HAP-1 (cell line): ENCODE results near the gene HOXA1.

Source experiments
- DNase-seq, 2 experiments: peaks; one replicate each; pipeline ENCODE4 v3.0.0-alpha.2; 2016 to 2020; ENCODE audit warnings: low spot score in 2 of 2
- H3K27me3 ChIP-seq: fragments of 250-450 bp; sonication (Bioruptor Pico); 2 replicates; pipeline ENCODE4 v1.5.1; 2020; ENCODE audit warnings: low read depth, mild to moderate bottlenecking, moderate library complexity
- H3K36me3 ChIP-seq: fragments of 250-450 bp; sonication (Bioruptor Pico); replicated peaks from 2 replicates; pipeline ENCODE4 v1.5.1; 2020; ENCODE audit warnings: mild to moderate bottlenecking
- H3K4me1 ChIP-seq: fragments of 250-450 bp; sonication (Bioruptor Pico); 2 replicates; pipeline ENCODE4 v1.5.1; 2020; ENCODE audit warnings: mild to moderate bottlenecking
- H3K4me3 ChIP-seq: fragments of 250-450 bp; sonication (Bioruptor Pico); 2 replicates; pipeline ENCODE4 v1.5.1; 2020; ENCODE audit warnings: mild to moderate bottlenecking, moderate library complexity
- H3K9me3 ChIP-seq: fragments of 250-450 bp; sonication (Bioruptor Pico); 2 replicates; pipeline ENCODE4 v1.5.1; 2020; ENCODE audit warnings: mild to moderate bottlenecking, moderate library complexity
- in situ Hi-C: fragments of 300-500 bp; cut with MboI; formaldehyde crosslinking; loops from 3 replicates; pipeline ENCODE4 v1.14.3; 2020; ENCODE audit warnings: low sequenced_read_pairs, inconsistent platforms, mixed read lengths

HOXA1 gene

GRCh38 chr7:27109466-27110185, 13.8 kb upstream of the HOXA1 start:
- H3K4me3 ChIP-seq = no peak overlapping the region
- in situ Hi-C loops = no loop called here
- peaks cover 14% of the 10 kb centered on the region for H3K4me1 ChIP-seq
- no peaks in the 10 kb centered on the region for H3K9me3 ChIP-seq
- H3K36me3 ChIP-seq = no peaks in the 10 kb centered on the region
- no peaks in the 10 kb centered on the region for H3K27me3 ChIP-seq
- DNase-seq = no peak

- Histone ChIP-seq H3K36me3 (no peaks in the 10 kb centered on the region), H3K4me1 (peaks cover 9% of the 10 kb centered on the region), H3K27me3 (no peaks in the 10 kb centered on the region), H3K4me3 (no peak overlapping the region), H3K9me3 (no peaks in the 10 kb centered on the region)
- in situ Hi-C loops = no loop called here
- DNase-seq = no peak
Observed at GRCh38 chr7:27108390-27109127, 12.8 kb upstream of the HOXA1 start.

GRCh38 chr7:27107391-27108381, 11.9 kb upstream of the HOXA1 start:
- Histone ChIP-seq H3K4me3 (no peak overlapping the region), H3K9me3 (no peaks in the 10 kb centered on the region), H3K27me3 (no peaks in the 10 kb centered on the region), H3K36me3 (no peaks in the 10 kb centered on the region), H3K4me1 (peaks cover 7% of the 10 kb centered on the region)
- no peak for DNase-seq
- in situ Hi-C loops = no loop called here

- Histone ChIP-seq H3K27me3 (no peaks in the 10 kb centered on the region), H3K9me3 (no peaks in the 10 kb centered on the region), H3K4me3 (no peak overlapping the region), H3K4me1 (peaks cover 7% of the 10 kb centered on the region), H3K36me3 (no peaks in the 10 kb centered on the region)
- in situ Hi-C loops = no loop called here
- no peak for DNase-seq
Observed at GRCh38 chr7:27106901-27107240, 11.1 kb upstream of the HOXA1 start.

GRCh38 chr7:27106181-27106900, 10.5 kb upstream of the HOXA1 start:
- Histone ChIP-seq H3K36me3 (no peaks in the 10 kb centered on the region), H3K4me3 (no peak overlapping the region), H3K27me3 (no peaks in the 10 kb centered on the region), H3K4me1 (peaks cover 7% of the 10 kb centered on the region), H3K9me3 (no peaks in the 10 kb centered on the region)
- no peak for DNase-seq
- in situ Hi-C loops = no loop called here

GRCh38 chr7:27105301-27106031, 9.7 kb upstream of the HOXA1 start:
- Histone ChIP-seq H3K4me1 (peaks cover 14% of the 10 kb centered on the region), H3K27me3 (no peaks in the 10 kb centered on the region), H3K9me3 (no peaks in the 10 kb centered on the region), H3K36me3 (no peaks in the 10 kb centered on the region), H3K4me3 (no peak overlapping the region)
- DNase-seq = no peak
- in situ Hi-C loops = no loop called here

- in situ Hi-C loops = no loop called here
- H3K4me3 ChIP-seq = no peak overlapping the region
- no peak for DNase-seq
Observed at GRCh38 chr7:27104341-27105058, 8.7 kb upstream of the HOXA1 start.

GRCh38 chr7:27103489-27104226, 7.9 kb upstream of the HOXA1 start:
- DNase-seq = no peak
- Histone ChIP-seq H3K9me3 (no peaks in the 10 kb centered on the region), H3K4me1 (peaks cover 26% of the 10 kb centered on the region), H3K4me3 (no peak overlapping the region), H3K36me3 (peaks cover 5% of the 10 kb centered on the region; the same call in 1 of the 2 replicates), H3K27me3 (no peaks in the 10 kb centered on the region)
- in situ Hi-C loops = no loop called here

More at GRCh38 chr7:27104341-27105058, 8.7 kb upstream of the HOXA1 start:
- H3K36me3 ChIP-seq = 0 out of 2 replicates have a peak, but pooled peaks cover 2% of the 10 kb centered on the region
- H3K27me3 ChIP-seq = no peaks in the 10 kb centered on the region
- peaks cover 24% of the 10 kb centered on the region for H3K4me1 ChIP-seq
- no peaks in the 10 kb centered on the region for H3K9me3 ChIP-seq

- in situ Hi-C loops = no loop called here
- no peaks in the 10 kb centered on the region for H3K9me3 ChIP-seq
- H3K36me3 ChIP-seq = peaks cover 5% of the 10 kb centered on the region; the same call in 1 of the 2 replicates
- H3K27me3 ChIP-seq = no peaks in the 10 kb centered on the region
- no peak within 1 kb of the TSS for H3K4me3 ChIP-seq
- DNase-seq = peak in 1 of 2 experiments; percentile 58
- peaks cover 26% of the 10 kb centered on the region for H3K4me1 ChIP-seq
Observed at GRCh38 chr7:27102581-27103442, 7.0 kb upstream of the HOXA1 start, which contains the start of gene HOXA2. Gene HOXA2, minus strand, starts transcription at chr7:27102683. Its CDS starts 183 bp downstream, at chr7:27102500.

- Histone ChIP-seq H3K9me3 (no peaks in the 10 kb centered on the region), H3K4me3 (no peak overlapping the region), H3K4me1 (peaks cover 30% of the 10 kb centered on the region), H3K36me3 (peaks cover 5% of the 10 kb centered on the region; the same call in 1 of the 2 replicates), H3K27me3 (no peaks in the 10 kb centered on the region)
- DNase-seq = no peak
- in situ Hi-C loops = no loop called here
Observed at GRCh38 chr7:27101957-27102580, 6.3 kb upstream of the HOXA1 start.
